ENCODE measurements around the gene C6orf62.
"Not testable (repeated sequence)": the region's sequence is repeated elsewhere in the genome, so short reads cannot be mapped to it uniquely, and the experiment has no call there.

Gene C6orf62

GRCh38 chr6:24742216-24742738 is 23.3 kb upstream of the C6orf62 start:
- in situ Hi-C loops (cut with MboI; ENCODE audit: low sequenced_read_pairs, unreplicated experiment): no loop called here
- no peak for TF ChIP-seq CTCF (IDR thresholded peaks at IDR 0.05; ENCODE audit: borderline replicate concordance, control extremely low read depth, extremely low read depth, insufficient read depth, missing control alignments)
- no peak for DNase-seq (ENCODE audit: low spot score)

- in situ Hi-C loops (cut with MboI; ENCODE audit: low sequenced_read_pairs, unreplicated experiment): no loop called here
- DNase-seq (ENCODE audit: low spot score): no peak
- no peak for TF ChIP-seq CTCF (IDR thresholded peaks at IDR 0.05; ENCODE audit: borderline replicate concordance, control extremely low read depth, extremely low read depth, insufficient read depth, missing control alignments)
These were observed 21.9 kb upstream of the C6orf62 start for GRCh38 chr6:24740861-24741260.

- no peak for DNase-seq (ENCODE audit: low spot score)
- no peak for TF ChIP-seq CTCF (IDR thresholded peaks at IDR 0.05; ENCODE audit: borderline replicate concordance, control extremely low read depth, extremely low read depth, insufficient read depth, missing control alignments)
- in situ Hi-C loops (cut with MboI; ENCODE audit: low sequenced_read_pairs, unreplicated experiment): no loop called here
These were observed 19.8 kb upstream of the C6orf62 start for GRCh38 chr6:24738741-24739140.

- in situ Hi-C loops (cut with MboI; ENCODE audit: low sequenced_read_pairs, unreplicated experiment); DNase-seq (ENCODE audit: low spot score): not testable (repeated sequence)
These were observed 15.8 kb upstream of the C6orf62 start for GRCh38 chr6:24734710-24735109.

- no peak for DNase-seq (ENCODE audit: low spot score)
- TF ChIP-seq CTCF (IDR thresholded peaks at IDR 0.05; ENCODE audit: borderline replicate concordance, control extremely low read depth, extremely low read depth, insufficient read depth, missing control alignments): no peak
- in situ Hi-C loops (cut with MboI; ENCODE audit: low sequenced_read_pairs, unreplicated experiment): no loop called here
These were observed 15.2 kb upstream of the C6orf62 start for GRCh38 chr6:24734166-24734565.

- DNase-seq (ENCODE audit: low spot score); in situ Hi-C loops (cut with MboI; ENCODE audit: low sequenced_read_pairs, unreplicated experiment): not testable (repeated sequence)
These were observed 12.6 kb upstream of the C6orf62 start for GRCh38 chr6:24731456-24732134.

- in situ Hi-C loops (cut with MboI; ENCODE audit: low sequenced_read_pairs, unreplicated experiment); DNase-seq (ENCODE audit: low spot score): not testable (repeated sequence)
These were observed 11.7 kb upstream of the C6orf62 start for GRCh38 chr6:24730653-24731052.

- no peak for TF ChIP-seq CTCF (IDR thresholded peaks at IDR 0.05; ENCODE audit: borderline replicate concordance, control extremely low read depth, extremely low read depth, insufficient read depth, missing control alignments)
- DNase-seq (ENCODE audit: low spot score): no peak
- in situ Hi-C loops (cut with MboI; ENCODE audit: low sequenced_read_pairs, unreplicated experiment): no loop called here
These were observed 4.3 kb upstream of the C6orf62 start for GRCh38 chr6:24723270-24723669.
